GM18870 (cell line): ENCODE results near the gene WDR47.
"Not testable (repeated sequence)": the region's sequence is repeated elsewhere in the genome, so short reads cannot be mapped to it uniquely, and the experiment has no call there.

Experiments
- ATAC-seq: cut with Tn5 transposase; IDR thresholded peaks from one replicate; pipeline ENCODE4 v1.9.1; 2021; ENCODE audit warnings: moderate library complexity; ENCODE audit not compliant: unreplicated experiment

WDR47 gene

DNA sequence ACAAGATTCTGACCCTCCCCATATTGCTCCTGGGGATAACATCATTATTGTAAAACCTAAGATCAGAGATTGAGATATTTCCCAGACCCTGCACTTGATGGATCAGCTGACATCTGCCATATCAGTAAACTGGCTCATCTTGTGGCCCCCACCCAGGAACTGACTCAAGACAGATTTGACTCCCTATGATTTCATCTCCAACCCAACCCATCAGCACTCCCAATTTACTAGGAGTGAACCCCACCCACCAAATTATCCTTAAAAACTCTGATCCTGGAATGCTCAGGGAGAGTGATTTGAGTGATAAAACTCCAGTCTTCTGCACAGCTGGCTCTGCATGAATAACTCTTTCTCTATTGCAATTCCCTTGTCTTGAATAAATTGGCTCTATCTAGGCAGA is 72.6 kb downstream of the WDR47 start:
- no peak for ATAC-seq

DNA sequence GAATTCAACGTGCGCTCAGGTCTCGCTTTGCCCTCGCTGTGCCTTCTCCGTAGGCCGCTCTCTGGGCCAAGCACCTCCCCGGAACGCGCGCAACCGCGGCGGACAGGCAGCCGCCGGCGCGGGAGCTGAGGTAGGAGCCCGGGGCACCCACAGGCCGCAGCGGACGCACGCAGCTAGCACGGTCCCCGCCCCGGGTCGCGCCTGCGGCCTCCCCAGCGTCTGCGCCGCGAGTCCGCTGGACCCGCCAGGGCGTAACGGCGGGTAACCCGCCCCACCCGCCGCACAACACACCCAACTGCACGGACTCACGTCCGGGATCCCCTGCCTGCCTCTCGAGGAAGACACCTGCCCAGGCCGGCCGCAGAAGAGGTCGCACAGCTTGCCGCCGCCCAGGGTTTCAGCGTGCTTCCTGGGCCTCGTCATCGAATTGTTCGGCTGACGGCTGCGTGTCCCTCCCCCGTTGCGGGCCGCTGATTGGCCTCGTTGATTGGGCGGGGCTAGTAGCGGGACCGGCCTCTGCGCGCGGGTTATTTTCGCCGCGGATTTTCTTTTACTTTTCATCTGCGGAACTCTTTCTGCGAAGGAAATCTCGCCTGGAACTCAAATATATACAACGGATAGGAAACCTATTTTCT is 78.7 kb downstream of the WDR47 start, which contains the start of gene CLCC1:
TSS of gene CLCC1 (minus strand) at position 433 of the 635 bp plus-strand sequence. CDS start 13,047 bp downstream, outside the sequence.
- peak; percentile 78 for ATAC-seq

DNA sequence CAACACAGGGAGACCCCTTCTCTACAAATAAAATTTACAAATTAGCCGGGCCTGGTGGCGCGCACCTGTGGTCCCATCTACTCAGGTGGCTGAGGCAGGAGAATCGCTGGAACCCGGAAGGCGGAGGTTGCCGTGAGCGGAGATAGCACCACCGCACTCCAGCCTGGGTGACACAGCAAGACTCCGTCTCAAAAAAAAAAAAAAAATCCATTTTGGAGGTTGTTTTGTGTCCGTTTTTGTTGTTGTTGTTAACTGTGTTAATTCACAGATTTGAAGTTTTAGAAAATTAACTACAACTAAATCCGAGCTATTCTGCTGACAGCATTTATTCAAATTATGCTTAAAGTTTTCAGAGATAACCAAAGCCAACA is 79.2 kb downstream of the WDR47 start:
- ATAC-seq = no peak

- no peak for ATAC-seq
Measured at GRCh38 chr1:108961752-108962486, 80.0 kb downstream of the WDR47 start.

DNA sequence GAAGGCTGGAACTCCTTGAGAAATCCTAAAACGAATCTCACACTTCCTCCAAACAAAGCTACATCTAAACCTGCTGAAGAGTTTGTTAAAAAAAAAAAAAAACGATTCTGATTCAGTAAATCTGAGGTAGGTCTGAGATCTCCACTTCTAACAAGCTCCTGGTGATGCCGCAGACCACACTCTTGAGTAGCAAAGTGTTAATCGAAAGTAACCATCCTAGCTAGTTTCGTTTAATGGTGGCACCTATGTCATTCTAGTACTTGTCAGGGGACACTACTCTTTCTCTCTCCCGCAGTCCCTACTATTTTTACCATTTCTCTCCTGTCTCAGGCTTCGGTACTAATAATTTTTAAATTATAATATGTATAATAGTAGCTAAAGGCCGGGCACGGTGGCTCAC is 80.7 kb downstream of the WDR47 start:
- ATAC-seq = no peak

GRCh38 chr1:108960719-108961118 is 81.2 kb downstream of the WDR47 start:
- no peak for ATAC-seq

DNA sequence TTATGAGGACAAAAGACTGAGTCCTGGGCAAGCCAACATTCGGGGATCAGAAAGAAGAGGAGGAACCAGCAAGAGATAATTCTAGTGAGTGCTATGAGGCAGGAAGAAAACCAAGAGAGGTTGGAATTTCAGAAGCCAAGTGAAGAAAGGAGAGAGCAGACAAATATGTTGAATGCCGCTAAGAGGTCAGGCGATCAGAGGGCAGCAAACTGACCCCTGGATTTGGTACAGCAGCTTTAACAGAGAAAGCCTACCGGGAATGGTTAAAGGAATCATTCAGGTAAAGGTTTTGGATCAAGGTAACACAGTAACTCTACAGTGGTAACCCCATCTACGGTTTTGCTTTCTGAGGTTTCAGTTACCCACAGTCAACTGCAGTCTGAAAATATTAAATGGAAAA is 84.0 kb downstream of the WDR47 start:
- ATAC-seq = no peak

DNA sequence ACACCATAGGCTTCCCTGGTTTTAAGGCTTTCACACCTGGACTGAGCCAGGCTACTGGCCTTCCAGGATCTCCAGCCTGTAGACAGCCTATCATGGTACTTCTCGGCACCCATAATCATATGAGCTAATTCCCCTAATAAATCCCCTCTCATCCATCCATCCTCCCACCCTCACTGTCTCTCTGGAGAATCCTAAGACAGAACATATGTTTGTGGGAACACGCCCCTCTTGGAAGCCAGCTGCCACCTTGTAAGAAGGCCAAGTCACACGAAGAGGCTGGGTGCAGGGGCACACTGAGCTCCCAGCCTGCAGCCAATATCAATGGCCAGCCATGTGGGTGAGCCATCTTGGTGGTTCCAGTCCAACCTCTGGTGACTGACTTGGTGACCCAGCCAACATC is 86.0 kb downstream of the WDR47 start:
- ATAC-seq = no peak

GRCh38 chr1:108955111-108955510 is 86.8 kb downstream of the WDR47 start:
- ATAC-seq = no peak

DNA sequence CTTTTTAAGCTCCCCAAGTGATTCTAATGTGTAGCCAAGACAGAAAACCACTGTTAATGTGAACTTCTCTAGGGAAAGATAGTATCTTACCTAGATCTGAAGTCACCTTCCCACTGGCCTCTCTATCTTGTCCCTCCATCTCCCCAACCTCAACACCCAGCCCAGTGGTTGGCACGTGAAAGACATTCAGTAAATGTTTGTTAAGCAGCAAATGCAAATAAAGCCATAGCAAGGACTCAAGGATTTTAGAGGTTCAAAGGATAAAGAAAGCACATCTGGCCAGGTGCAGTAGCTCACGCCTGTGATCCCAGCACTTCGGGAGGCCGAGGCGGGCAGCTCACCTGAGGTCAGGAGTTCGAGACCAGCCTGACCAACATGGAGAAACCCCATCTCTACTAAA is 88.5 kb downstream of the WDR47 start:
- no peak for ATAC-seq

DNA sequence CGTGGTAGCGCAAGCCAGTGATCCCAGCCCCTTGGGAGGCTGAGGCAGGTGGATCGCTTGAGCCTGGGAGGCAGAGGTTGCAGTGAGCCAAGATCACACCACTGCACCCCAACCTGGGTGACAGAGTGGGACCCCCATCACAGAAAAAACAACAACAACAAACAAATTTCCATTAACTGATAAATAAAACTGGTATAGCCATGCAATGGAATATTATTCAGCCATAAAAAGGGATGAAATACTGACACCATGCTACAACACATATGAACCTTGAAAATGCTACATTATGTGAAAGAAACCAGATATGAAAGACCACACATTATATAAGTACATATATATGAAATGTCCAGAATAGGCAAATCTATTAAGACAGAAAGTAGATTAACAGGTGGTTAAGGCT is 90.7 kb downstream of the WDR47 start:
- no peak for ATAC-seq

DNA sequence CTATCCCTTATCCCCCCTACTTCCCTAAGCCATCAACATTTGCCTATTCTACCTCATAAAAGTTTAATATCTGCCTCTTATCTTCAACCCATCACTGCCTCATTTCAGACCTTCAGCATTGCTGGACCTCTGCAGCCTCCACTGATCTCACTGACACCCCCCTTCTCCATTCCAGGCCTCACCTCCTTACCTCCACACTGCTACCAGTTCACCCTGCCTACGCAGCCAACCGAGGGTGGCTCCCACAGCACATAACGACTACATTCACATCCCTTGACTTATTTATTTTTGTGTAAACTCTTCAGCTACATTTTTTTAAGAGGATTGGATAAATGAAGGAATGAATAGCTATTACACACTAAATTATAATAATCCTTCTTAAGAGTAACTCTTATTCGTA is 92.9 kb downstream of the WDR47 start:
- no peak for ATAC-seq

DNA sequence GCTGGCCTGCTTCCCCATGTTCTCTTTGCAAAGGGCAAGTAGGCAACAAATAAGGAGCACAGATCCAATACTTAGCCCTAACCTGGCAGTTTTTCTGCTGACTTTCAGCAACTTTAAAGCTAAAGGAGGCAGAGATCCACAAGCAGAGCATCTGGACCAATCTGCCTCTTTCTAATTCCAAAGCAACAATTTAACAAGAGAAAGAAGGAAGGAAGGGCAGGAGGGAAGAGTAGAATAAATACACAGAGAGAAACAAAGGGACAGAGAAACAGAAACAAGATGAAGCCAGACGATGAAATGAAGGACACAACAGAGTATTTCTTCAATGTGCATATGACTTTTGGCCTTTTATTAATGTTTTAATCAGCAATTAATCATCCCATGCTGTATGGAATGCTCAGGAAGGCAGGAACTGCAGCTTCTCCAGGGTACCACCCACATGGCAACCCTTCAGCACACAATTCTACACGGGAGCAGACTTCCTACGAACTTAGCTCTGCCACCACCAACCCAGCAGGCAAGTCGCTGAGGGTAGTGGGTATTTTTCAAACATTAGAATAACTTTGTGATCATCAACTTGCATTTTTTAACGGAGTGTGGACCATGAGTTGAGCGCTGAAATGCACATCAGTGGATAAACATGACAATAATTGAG is 93.9 kb downstream of the WDR47 start:
- no peak for ATAC-seq

- no peak for ATAC-seq
Measured at GRCh38 chr1:108936170-108936569, 105.7 kb downstream of the WDR47 start.

DNA sequence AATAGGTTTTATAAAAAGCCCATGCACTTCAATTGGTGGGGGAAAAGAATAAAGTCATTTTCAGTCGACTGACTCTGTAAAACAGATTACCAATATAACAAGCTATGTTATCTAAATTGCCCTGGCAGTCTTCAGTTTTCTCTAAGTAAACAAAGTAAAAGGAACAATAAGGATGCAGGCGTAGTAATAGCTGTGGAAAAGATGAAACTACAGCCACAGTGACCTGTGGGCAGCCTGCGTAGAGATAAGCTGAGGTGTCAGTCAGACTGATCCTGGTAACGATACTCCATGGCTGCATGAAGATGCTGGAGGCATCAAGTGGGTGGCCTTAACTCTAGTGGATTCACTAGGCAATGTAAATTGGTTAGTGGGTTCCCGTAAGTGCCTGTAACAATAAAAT is 108.0 kb downstream of the WDR47 start:
- no peak for ATAC-seq

DNA sequence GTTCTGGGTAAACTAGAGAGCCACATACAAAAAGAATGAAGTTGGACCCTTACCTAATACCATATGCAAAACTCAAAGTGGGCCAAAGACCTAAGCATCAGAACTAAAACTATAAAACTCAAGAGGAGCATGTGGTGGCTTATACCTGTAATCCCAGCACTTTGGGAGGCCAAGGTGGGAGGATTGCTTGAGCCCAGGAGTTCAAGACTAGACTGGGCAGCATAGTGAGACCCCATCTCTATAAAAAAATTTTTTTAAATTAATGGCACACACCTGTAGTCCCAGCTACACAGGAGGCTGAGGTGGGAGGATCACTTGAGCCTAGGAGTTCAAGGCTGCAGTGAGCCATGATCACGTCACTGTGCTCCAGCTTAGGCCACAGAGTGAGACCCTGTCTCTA is 114.3 kb downstream of the WDR47 start:
- not testable (repeated sequence) for ATAC-seq

- ATAC-seq = no peak
Measured at GRCh38 chr1:108925920-108926319, 116.0 kb downstream of the WDR47 start.
